IPS-15b (cell line): Measurements from ENCODE around the gene SHD.
"Not testable (repeated sequence)": the region's sequence is repeated elsewhere in the genome, so short reads cannot be mapped to it uniquely, and the experiment has no call there.

Experiments
- H3K27me3 ChIP-seq: one replicate; pipeline ENCODE4 v1.6.1; 2013; ENCODE audit warnings: low read length; ENCODE audit not compliant: control insufficient read depth, insufficient read depth
- H3K36me3 ChIP-seq: one replicate; pipeline ENCODE4 v1.6.1; 2013; ENCODE audit warnings: low read length; ENCODE audit not compliant: control insufficient read depth, insufficient read depth
- H3K4me1 ChIP-seq: one replicate; pipeline ENCODE4 v1.6.1; 2013; ENCODE audit warnings: mild to moderate bottlenecking, low read length; ENCODE audit not compliant: control insufficient read depth, insufficient read depth
- H3K4me3 ChIP-seq: one replicate; pipeline ENCODE4 v1.5.1; 2013; ENCODE audit warnings: low read depth, low read length
- H3K9ac ChIP-seq: one replicate; pipeline ENCODE4 v1.6.1; 2013; ENCODE audit warnings: low read depth, mild to moderate bottlenecking, low read length
- H3K9me3 ChIP-seq: one replicate; pipeline ENCODE4 v1.6.1; 2013; ENCODE audit warnings: mild to moderate bottlenecking, low read length; ENCODE audit not compliant: control insufficient read depth, insufficient read depth

The SHD gene

GRCh38 chr19:4324228-4324627, 45.2 kb downstream of the SHD start:
- H3K4me3 ChIP-seq = no peak overlapping the region
- H3K9ac ChIP-seq = no peak overlapping the region
- H3K9me3 ChIP-seq = no peaks in the 10 kb centered on the region
- peaks cover 5% of the 10 kb centered on the region for H3K4me1 ChIP-seq
- no peaks in the 10 kb centered on the region for H3K27me3 ChIP-seq
- H3K36me3 ChIP-seq = peaks cover 2% of the 10 kb centered on the region

- Histone ChIP-seq H3K4me3 (peak overlapping the region; percentile 72), H3K27me3 (no peaks in the 10 kb centered on the region), H3K36me3 (peaks cover 2% of the 10 kb centered on the region), H3K4me1 (peaks cover 5% of the 10 kb centered on the region), H3K9me3 (no peaks in the 10 kb centered on the region), H3K9ac (no peak overlapping the region)
Observed at GRCh38 chr19:4326215-4326836, 47.3 kb downstream of the SHD start.

GRCh38 chr19:4326837-4327251, 47.8 kb downstream of the SHD start:
- Histone ChIP-seq H3K36me3 (peaks cover 2% of the 10 kb centered on the region), H3K9ac (peak overlapping the region; percentile 73), H3K4me3 (peak overlapping the region; percentile 72), H3K4me1 (peaks cover 5% of the 10 kb centered on the region), H3K9me3 (no peaks in the 10 kb centered on the region), H3K27me3 (no peaks in the 10 kb centered on the region)

- Histone ChIP-seq H3K36me3 (peaks cover 2% of the 10 kb centered on the region), H3K4me1 (peaks cover 5% of the 10 kb centered on the region), H3K9me3 (no peaks in the 10 kb centered on the region), H3K4me3 (peak overlapping the region; percentile 72), H3K27me3 (no peaks in the 10 kb centered on the region), H3K9ac (peak overlapping the region; percentile 73)
Observed at GRCh38 chr19:4327252-4327876, 48.3 kb downstream of the SHD start.

- H3K9ac ChIP-seq = no peak overlapping the region
- H3K4me1 ChIP-seq = peaks cover 5% of the 10 kb centered on the region
- H3K4me3 ChIP-seq = peak overlapping the region; percentile 72
- H3K9me3 ChIP-seq = no peaks in the 10 kb centered on the region
- H3K27me3 ChIP-seq = no peaks in the 10 kb centered on the region
- peaks cover 2% of the 10 kb centered on the region for H3K36me3 ChIP-seq
Observed at GRCh38 chr19:4327877-4328242, 48.8 kb downstream of the SHD start.

GRCh38 chr19:4328243-4328990, 49.4 kb downstream of the SHD start:
- H3K9ac ChIP-seq = peak overlapping the region; percentile 47
- H3K27me3 ChIP-seq = no peaks in the 10 kb centered on the region
- H3K4me1 ChIP-seq = peaks cover 5% of the 10 kb centered on the region
- no peaks in the 10 kb centered on the region for H3K9me3 ChIP-seq
- H3K36me3 ChIP-seq = peaks cover 2% of the 10 kb centered on the region
- H3K4me3 ChIP-seq = peak overlapping the region; percentile 77

GRCh38 chr19:4328991-4329681, 50.1 kb downstream of the SHD start:
- H3K9ac ChIP-seq, H3K9me3 ChIP-seq, H3K36me3 ChIP-seq, H3K4me1 ChIP-seq, H3K27me3 ChIP-seq: not testable (repeated sequence)
- H3K4me3 ChIP-seq = peak overlapping the region; percentile 77

- no peaks in the 10 kb centered on the region for H3K9me3 ChIP-seq
- H3K36me3 ChIP-seq = peaks cover 4% of the 10 kb centered on the region
- peaks cover 5% of the 10 kb centered on the region for H3K4me1 ChIP-seq
- H3K9ac ChIP-seq = no peak overlapping the region
- peak overlapping the region; percentile 77 for H3K4me3 ChIP-seq
- H3K27me3 ChIP-seq = no peaks in the 10 kb centered on the region
Observed at GRCh38 chr19:4329858-4330257, 50.8 kb downstream of the SHD start.

GRCh38 chr19:4334929-4335570, 56.0 kb downstream of the SHD start:
- Histone ChIP-seq H3K27me3 (no peaks in the 10 kb centered on the region), H3K9ac (no peak overlapping the region), H3K4me1 (peaks cover 2% of the 10 kb centered on the region), H3K9me3 (no peaks in the 10 kb centered on the region), H3K4me3 (no peak overlapping the region), H3K36me3 (peaks cover 8% of the 10 kb centered on the region)

- Histone ChIP-seq H3K9ac (no peak overlapping the region), H3K36me3 (peaks cover 8% of the 10 kb centered on the region), H3K4me1 (peaks cover 5% of the 10 kb centered on the region), H3K4me3 (peak overlapping the region; percentile 33), H3K27me3 (no peaks in the 10 kb centered on the region), H3K9me3 (no peaks in the 10 kb centered on the region)
Observed at GRCh38 chr19:4337906-4338440, 58.9 kb downstream of the SHD start.
